Endodermal cell (in vitro differentiated cells): Measurements from ENCODE around the gene C4orf54. TPM values are rescaled to one million over a fixed set of nuclear protein-coding genes. Genes with fewer than 3 reads are reported as not detected.

Experiments
- DNase-seq: peaks from one replicate; pipeline ENCODE4 v3.0.0-alpha.2; 2017
- H3K27ac ChIP-seq: 2 replicates; pipeline ENCODE4 v1.5.1; 2013; ENCODE audit warnings: mild to moderate bottlenecking, low read depth, low read length, moderate library complexity
- H3K27me3 ChIP-seq: 2 replicates; pipeline ENCODE4 v1.6.1; 2013; ENCODE audit warnings: mild to moderate bottlenecking, low read length, moderate library complexity; ENCODE audit not compliant: insufficient read depth, control insufficient read depth, poor library complexity, severe bottlenecking
- H3K36me3 ChIP-seq: 2 replicates; pipeline ENCODE4 v1.7.0; 2013; ENCODE audit warnings: mild to moderate bottlenecking, low read length, moderate library complexity; ENCODE audit not compliant: control insufficient read depth, insufficient read depth
- H3K4me1 ChIP-seq: one replicate; pipeline ENCODE4 v1.7.0; 2013; ENCODE audit warnings: low read length; ENCODE audit not compliant: control insufficient read depth, insufficient read depth
- H3K4me3 ChIP-seq: 2 replicates; pipeline ENCODE4 v1.5.1; 2013; ENCODE audit warnings: mild to moderate bottlenecking, low read length, moderate library complexity
- H3K9ac ChIP-seq: 2 replicates; pipeline ENCODE4 v1.6.1; 2013; ENCODE audit warnings: mild to moderate bottlenecking, low read length, moderate library complexity; ENCODE audit not compliant: poor library complexity, severe bottlenecking; ENCODE audit errors: extremely low read depth
- H3K9me3 ChIP-seq: 2 replicates; pipeline ENCODE4 v1.6.1; 2013; ENCODE audit warnings: mild to moderate bottlenecking, low read length, moderate library complexity; ENCODE audit not compliant: control insufficient read depth
- H3K27ac Mint-ChIP-seq: 2 replicates; pipeline ENCODE4 v1.8.0; 2020; ENCODE audit warnings: mixed read lengths
- H3K27me3 Mint-ChIP-seq: 2 replicates; pipeline ENCODE4 v1.8.0; 2021; ENCODE audit warnings: mild to moderate bottlenecking, mixed read lengths; ENCODE audit not compliant: insufficient read depth
- H3K36me3 Mint-ChIP-seq: 2 replicates; pipeline ENCODE4 v1.8.0; 2020; ENCODE audit warnings: low read depth, mixed read lengths
- H3K4me1 Mint-ChIP-seq: 2 replicates; pipeline ENCODE4 v1.8.0; 2020; ENCODE audit warnings: mixed read lengths
- H3K4me3 Mint-ChIP-seq: 2 replicates; pipeline ENCODE4 v1.8.0; 2020; ENCODE audit warnings: mild to moderate bottlenecking, moderate library complexity, mixed read lengths
- H3K9me3 Mint-ChIP-seq: 2 replicates; pipeline ENCODE4 v1.8.0; 2020; ENCODE audit warnings: mild to moderate bottlenecking, mixed read lengths
- WGBS, 2 experiments: methylation state at CpG; one replicate each; pipeline versions ENCODE4 v1.1.5 to v1.1.7; 2013; ENCODE audit warnings: missing lambda C conversion rate in 2 of 2, mixed read lengths in 1 of 2; ENCODE audit not compliant: insufficient coverage in 1 of 2, insufficient read length in 1 of 2; 5-methylcytosine and 5-hydroxymethylcytosine counted together
- total RNA-seq, 2 donors: library from RNA; stranded (reverse); fragmentation: NEBNext Ultra II Directional in 1 of 2; extraction: Animal tissue kit (Norgen Biotek cat#: 25700) in 1 of 2; gene quantifications; 2 replicates in 1 of 2; 3 replicates in 1 of 2; pipeline ENCODE4 v1.2.1, GENCODE V29; 2021
- TF ChIP-seq, protein P1 (sequence below): fragments of 200-600 bp; sonication (generic); conservative IDR thresholded peaks from 2 replicates; pipeline ENCODE4 v1.5.0; 2021; ENCODE audit warnings: antibody characterized with exemption, mild to moderate bottlenecking

C4orf54 gene
- total RNA-seq, 2 donors from 2014 or later, result not detected

GRCh38 chr4:99665983-99666382 lies 8.4 kb upstream of the C4orf54 start:
- no peak for DNase-seq
- WGBS, 2 experiments, result 88 to 100% methylated on average over 1 of the region's 1 CpG
- H3K4me3 ChIP-seq, result no peak overlapping the region
- no peak overlapping the region for H3K4me3 Mint-ChIP-seq
- H3K27ac Mint-ChIP-seq, result no peak overlapping the region
- TF ChIP-seq, protein P1, sequence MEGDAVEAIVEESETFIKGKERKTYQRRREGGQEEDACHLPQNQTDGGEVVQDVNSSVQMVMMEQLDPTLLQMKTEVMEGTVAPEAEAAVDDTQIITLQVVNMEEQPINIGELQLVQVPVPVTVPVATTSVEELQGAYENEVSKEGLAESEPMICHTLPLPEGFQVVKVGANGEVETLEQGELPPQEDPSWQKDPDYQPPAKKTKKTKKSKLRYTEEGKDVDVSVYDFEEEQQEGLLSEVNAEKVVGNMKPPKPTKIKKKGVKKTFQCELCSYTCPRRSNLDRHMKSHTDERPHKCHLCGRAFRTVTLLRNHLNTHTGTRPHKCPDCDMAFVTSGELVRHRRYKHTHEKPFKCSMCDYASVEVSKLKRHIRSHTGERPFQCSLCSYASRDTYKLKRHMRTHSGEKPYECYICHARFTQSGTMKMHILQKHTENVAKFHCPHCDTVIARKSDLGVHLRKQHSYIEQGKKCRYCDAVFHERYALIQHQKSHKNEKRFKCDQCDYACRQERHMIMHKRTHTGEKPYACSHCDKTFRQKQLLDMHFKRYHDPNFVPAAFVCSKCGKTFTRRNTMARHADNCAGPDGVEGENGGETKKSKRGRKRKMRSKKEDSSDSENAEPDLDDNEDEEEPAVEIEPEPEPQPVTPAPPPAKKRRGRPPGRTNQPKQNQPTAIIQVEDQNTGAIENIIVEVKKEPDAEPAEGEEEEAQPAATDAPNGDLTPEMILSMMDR, result no peak
- H3K4me1 Mint-ChIP-seq, result peaks cover 6% of the 10 kb centered on the region
- no peaks in the 10 kb centered on the region for H3K27me3 Mint-ChIP-seq
- no peaks in the 10 kb centered on the region for H3K9me3 ChIP-seq
- H3K9me3 Mint-ChIP-seq, result no peaks in the 10 kb centered on the region
- H3K4me1 ChIP-seq, result no peaks in the 10 kb centered on the region
- no peak overlapping the region for H3K27ac ChIP-seq
- H3K36me3 ChIP-seq, result no peaks in the 10 kb centered on the region
- no peak overlapping the region for H3K9ac ChIP-seq
- no peaks in the 10 kb centered on the region for H3K36me3 Mint-ChIP-seq
- H3K27me3 ChIP-seq, result no peaks in the 10 kb centered on the region

- H3K4me3 Mint-ChIP-seq, result no peak overlapping the region
- Histone ChIP-seq H3K9me3 (no peaks in the 10 kb centered on the region), H3K4me1 (no peaks in the 10 kb centered on the region), H3K9ac (no peak overlapping the region), H3K4me3 (no peak overlapping the region), H3K36me3 (no peaks in the 10 kb centered on the region), H3K27me3 (no peaks in the 10 kb centered on the region), H3K27ac (no peak overlapping the region)
- no peaks in the 10 kb centered on the region for H3K27me3 Mint-ChIP-seq
- DNase-seq, result no peak
- no peak overlapping the region for H3K27ac Mint-ChIP-seq
- H3K36me3 Mint-ChIP-seq, result no peaks in the 10 kb centered on the region
- no peaks in the 10 kb centered on the region for H3K9me3 Mint-ChIP-seq
- TF ChIP-seq, protein P1, result no peak
- H3K4me1 Mint-ChIP-seq, result no peaks in the 10 kb centered on the region
These were observed 7.1 kb upstream of the C4orf54 start for GRCh38 chr4:99664716-99665115.

GRCh38 chr4:99661907-99662306 lies 4.3 kb upstream of the C4orf54 start:
- TF ChIP-seq, protein P1, result no peak
- H3K27ac ChIP-seq, result no peak overlapping the region
- no peak overlapping the region for H3K27ac Mint-ChIP-seq
- no peaks in the 10 kb centered on the region for H3K9me3 Mint-ChIP-seq
- no peak for DNase-seq
- H3K4me1 Mint-ChIP-seq, result no peaks in the 10 kb centered on the region
- no peaks in the 10 kb centered on the region for H3K36me3 Mint-ChIP-seq
- no peaks in the 10 kb centered on the region for H3K9me3 ChIP-seq
- H3K36me3 ChIP-seq, result no peaks in the 10 kb centered on the region
- H3K9ac ChIP-seq, result no peak overlapping the region
- WGBS, 2 experiments, result 88 to 100% methylated on average over 2 to 5 of the region's 5 CpGs
- no peak overlapping the region for H3K4me3 ChIP-seq
- H3K27me3 Mint-ChIP-seq, result no peaks in the 10 kb centered on the region
- no peak overlapping the region for H3K4me3 Mint-ChIP-seq
- H3K4me1 ChIP-seq, result no peaks in the 10 kb centered on the region
- no peaks in the 10 kb centered on the region for H3K27me3 ChIP-seq
